NCI-H526 (cell line): ENCODE measurements around the gene FOXD4L3.
"Not testable (repeated sequence)": the region's sequence is repeated elsewhere in the genome, so short reads cannot be mapped to it uniquely, and the experiment has no call there.

Experiments used
- DNase-seq, 2 experiments: peaks; one replicate each; lab custom pipeline; 2025; lab: John Stamatoyannopoulos, UW

The FOXD4L3 gene

DNA sequence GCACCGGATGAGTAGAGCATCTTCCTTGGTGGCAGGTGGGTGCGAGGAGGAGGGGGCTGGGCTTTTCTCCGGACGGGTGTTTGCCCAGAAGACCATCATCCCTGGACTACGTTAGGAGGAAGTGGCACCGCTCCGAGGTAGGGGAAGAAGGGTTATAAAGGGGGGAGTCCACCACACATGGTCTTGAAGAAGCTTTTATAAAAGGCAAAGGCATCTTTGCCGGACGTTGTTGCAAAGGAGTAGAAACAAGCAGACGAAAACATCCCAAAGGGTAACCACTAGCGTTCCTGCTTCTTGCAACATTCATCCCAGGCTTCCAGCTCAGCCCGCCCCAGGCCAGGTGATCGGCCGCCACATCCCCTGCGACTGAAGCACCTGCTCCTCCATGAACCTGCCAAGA, at the start of gene FOXD4L3:
TSS of gene FOXD4L3 (plus strand) at position 301 of the 400 bp plus-strand sequence. CDS start at position 386, 85 bp downstream.
- DNase-seq = not testable (repeated sequence)

DNA sequence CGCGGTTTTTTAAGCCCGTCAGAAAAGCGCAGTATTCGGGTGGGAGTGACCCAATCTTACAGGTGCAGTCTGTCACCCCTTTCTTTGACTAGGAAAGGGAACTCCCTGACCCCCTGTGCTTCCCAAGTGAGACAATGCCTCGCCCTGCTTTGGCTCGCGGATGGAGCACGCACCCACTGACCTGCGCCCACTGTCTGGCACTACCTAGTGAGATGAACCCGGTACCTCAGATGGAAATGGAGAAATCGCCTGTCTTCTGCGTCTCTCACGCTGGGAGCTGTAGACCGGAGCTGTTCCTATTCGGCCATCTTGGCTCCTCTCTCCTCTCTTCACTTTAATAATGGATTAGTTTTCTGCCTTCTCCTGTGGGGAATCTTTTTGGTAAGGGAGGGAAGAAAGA, 21.6 kb upstream of the FOXD4L3 start:
- DNase-seq = not testable (repeated sequence)

DNA sequence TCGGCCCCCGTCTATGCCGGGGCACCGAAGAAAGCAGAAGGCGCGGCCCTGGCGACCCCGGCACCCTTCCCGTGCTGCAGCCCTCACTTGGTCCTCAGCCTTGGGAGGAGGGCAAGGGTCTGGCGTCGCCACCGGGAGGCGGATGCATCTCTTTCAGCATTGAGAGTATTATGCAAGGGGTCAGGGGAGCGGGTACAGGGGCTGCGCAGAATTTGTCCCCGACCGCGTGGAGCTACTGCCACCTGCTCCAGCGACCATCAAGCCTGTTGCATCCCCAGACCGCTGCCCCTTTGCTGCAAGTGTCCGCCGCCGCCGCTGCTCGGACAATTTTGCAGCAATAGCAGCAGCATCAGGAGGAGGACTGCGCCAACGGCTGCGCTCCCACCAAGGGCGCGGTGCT, 1.1 kb downstream of the FOXD4L3 start:
- DNase-seq = not testable (repeated sequence)

DNA sequence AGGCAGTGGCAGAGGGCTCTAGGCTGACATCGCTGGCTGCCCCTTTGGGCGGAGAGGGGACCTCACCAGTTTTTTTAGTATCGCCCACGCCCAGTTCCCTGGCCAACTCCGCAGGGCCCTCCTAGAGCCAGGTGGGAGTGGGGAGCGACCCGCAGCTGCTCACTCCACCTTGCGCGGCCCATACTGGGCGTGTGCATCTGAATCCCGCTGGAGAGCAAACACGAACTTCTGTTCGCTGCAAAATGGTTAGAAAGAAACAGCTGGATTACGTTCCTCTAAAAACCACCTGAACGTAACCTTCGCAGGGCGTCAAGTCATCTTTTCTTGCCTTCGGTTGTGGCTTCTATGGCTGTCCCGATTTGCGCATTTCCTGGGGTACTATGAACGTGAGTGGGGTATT, 1.5 kb downstream of the FOXD4L3 start:
- not testable (repeated sequence) for DNase-seq

DNA sequence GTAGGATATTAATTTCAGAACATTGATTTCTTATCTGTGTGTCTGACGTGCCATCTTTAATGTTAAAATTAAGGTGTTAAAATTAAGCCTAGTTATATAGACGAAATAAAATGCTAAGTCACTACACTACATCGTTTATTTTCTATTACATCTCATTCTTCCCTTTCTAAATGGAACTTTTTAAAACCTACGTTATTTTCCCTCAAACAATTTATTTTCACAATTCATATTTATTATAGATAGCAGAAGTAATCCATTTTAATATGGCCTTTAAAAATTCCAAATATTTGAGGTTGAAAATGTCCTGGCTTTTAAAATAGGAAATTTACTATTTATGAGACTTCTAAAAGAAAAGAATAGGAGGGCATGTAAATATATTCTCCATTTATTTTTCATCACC, 2.1 kb downstream of the FOXD4L3 start:
- not testable (repeated sequence) for DNase-seq

DNA sequence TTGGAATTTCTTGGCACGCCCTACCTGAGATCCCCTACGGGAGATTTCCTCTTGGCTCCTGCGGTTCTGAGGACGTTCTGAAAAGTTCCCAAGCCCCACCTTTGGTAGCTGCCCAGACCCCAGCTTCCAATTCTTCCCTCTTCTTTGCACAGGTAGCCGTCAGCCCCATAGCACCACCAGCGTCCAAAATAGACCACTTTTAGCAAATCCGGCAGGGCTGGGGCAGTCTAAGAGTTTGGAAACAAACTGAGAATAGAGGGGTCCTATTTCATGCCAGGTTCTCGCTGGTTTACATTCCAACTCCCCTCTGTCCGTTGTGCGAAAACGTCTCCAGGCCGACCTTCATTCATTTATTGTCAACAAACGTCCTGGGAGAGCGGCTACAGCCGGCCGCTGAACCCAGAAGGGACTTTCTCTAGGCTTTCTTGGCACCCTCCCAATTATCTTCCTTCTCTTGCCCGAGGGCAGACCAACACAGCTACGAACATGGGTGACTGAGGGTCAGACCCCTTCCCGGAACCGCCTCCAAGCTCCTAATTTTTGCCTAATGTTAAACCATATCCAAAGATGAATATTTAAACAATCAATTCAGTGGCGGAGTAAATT, 3.1 kb downstream of the FOXD4L3 start:
- not testable (repeated sequence) for DNase-seq

DNA sequence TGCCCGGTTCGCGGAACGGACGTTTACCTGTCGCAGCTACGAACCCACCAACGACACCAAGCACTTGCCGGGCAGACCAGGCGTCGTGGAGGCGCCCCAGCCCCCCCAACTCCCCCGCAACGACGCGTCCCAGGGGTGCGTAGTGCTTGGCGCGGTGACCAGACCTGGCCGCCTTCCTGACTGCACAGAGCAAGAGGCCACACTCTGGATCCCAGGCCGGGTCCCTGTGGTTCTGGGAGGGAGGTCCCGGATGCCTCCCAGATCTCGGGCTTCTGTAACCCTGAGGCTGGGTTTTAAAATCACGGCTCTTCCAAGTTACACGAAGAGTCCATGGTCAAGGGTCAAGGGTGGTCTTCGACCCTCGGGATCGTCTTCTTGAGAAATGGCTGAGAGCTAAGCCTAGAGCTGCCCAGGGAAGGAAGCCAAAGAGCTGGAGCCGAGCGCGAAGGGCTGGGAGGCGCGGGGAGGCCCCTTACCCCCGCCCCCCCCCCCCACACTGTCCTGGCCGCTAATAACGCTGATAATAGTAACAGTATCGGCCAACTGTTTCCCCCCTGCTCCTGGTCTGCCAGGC, 3.8 kb downstream of the FOXD4L3 start:
- DNase-seq = not testable (repeated sequence)

DNA sequence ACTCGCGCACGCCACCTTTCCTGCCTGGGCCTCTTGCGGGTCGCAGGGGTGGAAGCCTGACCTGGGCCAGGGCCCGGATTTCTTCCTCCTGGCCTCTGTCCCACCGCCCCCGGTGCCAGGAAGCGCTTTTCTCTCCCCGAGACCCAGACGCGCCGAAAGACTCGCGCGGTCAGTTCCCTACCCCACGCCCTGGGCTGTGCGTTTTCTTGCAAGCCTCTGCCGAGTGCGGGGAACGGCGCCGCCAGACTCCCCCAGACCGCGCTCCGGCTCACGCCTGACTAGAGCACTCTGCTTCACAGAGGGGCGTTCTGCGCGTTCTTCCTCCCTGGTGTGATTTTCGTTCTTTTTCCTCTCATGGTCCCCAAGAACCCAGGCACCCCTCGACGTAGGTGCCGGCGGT, 4.5 kb downstream of the FOXD4L3 start:
- DNase-seq = not testable (repeated sequence)

DNA sequence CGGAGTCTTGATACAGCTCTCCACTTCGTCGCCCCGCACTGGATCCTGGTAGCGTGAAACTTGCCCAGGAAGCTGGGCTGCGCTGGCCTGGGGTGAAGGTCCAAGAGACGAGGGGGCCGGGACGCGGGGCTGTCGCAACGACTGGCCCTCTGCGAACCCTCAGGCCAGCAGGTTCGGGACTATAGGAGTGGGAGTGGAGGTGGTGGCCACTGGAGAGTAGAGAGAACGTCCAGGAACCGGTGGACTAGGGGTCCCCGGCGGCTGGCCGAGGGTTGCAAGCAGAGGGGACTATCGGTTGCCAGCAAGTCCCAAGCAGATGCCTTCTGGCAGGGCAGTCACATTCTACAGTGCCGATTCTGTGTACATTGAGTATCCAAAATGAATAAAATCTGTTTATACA, 5.0 kb downstream of the FOXD4L3 start:
- DNase-seq = not testable (repeated sequence)

DNA sequence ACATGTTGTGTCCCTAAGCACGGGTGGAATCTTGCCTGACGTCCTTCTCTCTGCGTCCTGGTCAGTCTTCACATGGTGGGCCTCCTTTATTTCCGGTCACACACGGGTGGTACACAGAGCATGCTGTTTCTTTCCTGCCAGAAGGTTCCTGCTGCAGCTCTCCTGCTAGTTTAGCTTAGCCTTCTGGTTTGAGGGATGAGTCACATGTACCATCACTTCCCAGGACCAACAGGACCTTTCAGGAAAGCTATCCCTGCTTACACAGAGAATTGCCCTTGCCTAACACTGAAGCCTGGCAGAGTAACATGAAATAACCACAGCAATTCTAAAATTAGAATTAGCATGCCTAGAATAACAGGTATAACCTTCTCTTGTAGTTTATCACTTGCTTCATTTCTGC, 8.5 kb downstream of the FOXD4L3 start:
- DNase-seq = not testable (repeated sequence)

DNA sequence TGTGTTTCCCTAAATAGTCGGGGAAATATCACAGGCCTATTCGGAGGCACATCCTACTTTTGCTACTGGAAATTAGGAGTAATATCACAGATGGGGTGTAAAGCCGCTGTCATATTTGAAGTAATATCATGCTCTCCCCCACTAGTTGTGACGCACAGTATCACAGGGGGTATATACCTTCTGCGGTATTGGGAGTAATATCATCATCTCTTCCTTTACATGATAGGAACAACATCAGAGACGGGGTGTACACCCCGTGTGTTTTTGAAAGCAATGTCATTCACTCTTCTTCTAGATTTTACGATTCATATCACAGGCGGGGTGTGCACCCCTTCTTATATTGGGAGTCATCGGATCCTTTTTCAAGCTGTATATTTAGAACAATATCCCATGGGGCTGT, 15.5 kb downstream of the FOXD4L3 start:
- not testable (repeated sequence) for DNase-seq

DNA sequence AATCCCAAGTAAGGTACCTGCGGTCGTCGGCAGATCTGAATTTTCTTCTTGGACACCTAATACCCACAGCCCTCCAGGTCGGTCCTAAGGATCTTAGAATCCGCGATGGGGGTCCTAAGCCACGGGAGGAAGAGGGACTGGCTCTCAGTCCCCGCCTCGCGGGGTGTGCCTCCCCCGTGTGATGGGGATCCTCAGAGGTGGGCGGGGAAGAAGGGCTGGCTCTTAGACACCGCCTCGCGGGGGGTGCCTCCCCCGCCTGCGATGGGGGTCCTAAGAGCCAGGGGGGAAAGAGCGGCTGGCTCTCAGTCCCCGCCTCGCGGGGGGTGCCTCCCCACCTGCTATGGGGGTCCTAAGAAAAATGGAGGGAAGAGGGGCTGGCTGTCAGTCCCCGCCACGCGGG, 21.1 kb downstream of the FOXD4L3 start:
- not testable (repeated sequence) for DNase-seq

DNA sequence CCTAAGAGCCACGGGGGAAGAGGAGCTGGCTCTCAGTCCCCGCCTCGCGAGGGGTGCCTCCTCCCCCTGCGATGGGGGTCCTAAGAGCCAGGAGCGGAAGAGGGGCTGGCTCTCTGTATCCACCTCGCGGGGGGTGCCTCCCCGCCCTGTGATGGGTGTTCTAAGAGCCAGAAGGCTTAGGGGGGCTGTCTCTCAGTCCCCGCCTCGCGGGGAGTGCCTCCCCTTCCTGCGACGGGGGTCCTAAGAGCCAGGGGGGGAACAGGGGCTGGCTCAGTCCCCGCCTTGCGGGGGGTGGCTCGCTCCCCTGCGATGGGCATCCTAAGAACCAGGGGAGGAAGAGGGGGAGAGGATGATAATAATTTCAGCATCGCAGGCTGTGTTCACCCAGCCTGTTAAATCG, 21.9 kb downstream of the FOXD4L3 start:
- not testable (repeated sequence) for DNase-seq

DNA sequence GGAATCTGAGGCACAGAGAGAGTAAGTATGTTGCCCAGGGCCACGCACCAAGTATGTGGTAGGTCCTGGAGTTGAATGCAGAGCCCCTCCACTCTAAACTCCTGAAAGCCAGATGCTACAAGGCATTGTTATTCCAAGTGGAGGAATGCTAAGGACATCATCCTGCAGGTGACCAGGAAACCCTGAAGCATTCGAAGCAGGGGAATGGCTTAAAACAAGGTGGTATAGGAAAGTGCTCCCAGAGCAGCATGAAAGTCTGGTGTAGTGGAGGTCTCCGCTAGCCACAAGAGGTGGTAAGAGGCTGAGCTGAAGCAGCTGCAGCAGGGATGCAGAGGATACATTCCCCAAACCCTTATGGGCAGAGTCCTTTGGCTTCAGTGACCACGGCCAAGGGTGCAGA, 26.4 kb downstream of the FOXD4L3 start:
- DNase-seq = not testable (repeated sequence)

DNA sequence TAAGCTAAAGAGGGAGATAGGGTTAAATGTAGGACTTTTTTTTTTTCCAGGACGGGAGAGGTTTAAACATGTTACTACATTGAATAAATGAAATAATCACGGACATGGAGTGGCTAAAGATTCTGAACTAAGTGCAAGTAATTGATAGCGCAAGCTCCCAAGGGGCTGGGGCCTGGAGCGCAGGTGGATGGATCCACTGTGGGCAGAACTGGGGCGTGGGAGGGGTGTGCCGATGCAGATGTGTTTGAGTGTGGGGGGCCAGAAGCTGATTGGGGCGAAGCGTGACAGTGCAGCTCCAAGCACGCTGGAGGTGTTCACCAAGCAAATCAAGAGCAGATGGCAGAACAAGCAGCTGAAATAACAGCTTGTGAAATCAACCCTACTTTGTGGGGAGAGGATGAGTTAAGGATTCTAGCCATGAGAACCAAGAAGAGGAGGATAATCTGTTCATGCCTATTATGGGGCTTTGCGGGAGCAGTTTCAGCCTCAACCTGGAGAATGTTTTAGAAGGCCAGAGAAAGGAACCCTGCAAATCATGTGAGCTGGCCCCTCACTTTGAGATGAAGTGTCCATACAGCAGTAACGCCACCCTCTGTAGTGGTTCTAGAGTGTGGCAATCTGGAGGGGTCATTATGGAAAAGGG, 28.0 kb downstream of the FOXD4L3 start:
- not testable (repeated sequence) for DNase-seq

DNA sequence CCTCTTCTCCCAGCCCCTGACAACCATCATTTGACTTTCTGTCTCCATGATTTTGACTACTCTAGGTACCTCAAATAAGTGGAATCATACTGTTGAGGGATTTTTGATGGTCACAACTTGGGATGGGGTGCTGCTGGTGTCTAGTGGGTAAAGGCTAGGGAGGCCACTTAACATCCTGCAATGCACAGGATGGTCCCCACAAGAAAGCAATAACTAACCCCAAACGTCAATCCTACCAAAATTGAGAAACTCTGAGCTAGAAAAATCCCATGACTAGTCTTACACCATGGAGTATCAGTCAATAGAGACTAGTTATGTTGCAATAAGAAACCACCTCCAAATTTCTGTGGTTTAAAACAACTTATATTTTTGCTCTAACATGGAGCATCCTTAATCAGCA, 29.5 kb downstream of the FOXD4L3 start:
- not testable (repeated sequence) for DNase-seq

DNA sequence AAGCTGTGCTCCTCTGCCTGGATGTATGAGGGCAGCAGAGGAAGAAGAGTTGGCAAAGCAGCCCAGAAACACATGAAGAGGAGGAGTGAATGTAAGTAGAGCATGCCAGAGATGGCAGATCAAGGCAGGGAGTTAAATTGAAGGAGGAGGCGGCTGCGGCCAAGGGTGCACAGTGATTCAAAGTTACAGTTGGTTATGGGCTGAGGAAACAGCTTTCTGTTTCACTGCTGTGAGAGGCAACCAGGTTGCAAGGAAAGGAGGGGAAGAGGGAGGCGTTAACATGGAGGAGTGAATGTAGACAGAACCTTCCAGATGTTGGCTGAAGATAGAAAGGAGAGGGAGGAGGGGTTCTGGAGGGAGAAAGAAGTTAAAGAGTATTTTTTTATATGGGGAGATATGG, 33.3 kb downstream of the FOXD4L3 start:
- DNase-seq = not testable (repeated sequence)

DNA sequence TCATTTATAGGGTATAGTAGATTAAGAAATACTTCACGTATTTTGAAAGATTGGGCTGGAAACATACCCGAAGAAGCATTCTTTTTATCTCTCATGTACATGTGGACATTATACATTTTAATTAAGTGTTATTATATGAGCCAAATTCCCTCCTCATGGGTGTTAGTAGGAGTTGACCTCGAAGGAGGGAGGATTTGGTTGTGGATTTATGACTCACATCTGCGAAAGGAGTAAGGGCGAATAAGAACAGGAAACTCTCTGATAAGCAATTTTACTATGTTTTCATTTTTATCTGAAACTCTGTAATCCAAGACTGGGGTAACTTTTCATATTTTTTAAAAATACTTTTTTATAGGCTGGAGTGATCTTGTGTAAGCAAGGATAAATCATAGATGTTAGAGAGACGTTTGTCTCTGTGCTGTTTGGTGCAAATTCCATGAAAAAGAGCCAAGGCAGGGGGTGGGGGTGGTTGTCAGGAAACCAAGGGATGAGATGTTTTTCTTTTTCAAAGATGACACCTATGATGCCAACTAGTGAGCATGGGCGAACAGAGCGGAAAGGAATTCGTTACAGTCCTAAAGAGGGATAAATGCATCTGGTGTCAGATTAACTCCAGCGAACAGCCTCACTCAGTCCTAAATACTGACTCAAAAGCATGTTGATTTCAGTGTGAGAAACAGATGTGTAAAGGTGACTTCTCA, 34.1 kb downstream of the FOXD4L3 start:
- not testable (repeated sequence) for DNase-seq

DNA sequence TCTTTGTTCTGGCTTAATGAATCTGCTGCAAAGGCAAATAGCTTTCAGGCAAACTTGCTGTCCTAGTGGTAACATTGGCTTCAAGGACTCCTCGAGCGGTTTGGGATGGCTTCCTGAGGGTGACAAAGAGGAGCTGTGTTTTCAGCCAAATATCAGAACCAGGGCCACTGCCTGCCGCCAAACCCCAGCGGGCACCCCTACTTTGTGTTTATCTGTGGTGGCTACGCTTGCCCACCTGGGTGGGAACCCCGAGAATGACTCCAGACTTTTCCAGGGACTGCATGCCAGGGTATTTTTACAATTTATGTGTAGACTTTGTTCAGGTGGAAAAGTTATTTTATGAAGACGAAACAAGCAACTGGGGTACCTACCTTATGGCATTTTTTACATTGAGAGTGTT, 35.3 kb downstream of the FOXD4L3 start:
- not testable (repeated sequence) for DNase-seq

DNA sequence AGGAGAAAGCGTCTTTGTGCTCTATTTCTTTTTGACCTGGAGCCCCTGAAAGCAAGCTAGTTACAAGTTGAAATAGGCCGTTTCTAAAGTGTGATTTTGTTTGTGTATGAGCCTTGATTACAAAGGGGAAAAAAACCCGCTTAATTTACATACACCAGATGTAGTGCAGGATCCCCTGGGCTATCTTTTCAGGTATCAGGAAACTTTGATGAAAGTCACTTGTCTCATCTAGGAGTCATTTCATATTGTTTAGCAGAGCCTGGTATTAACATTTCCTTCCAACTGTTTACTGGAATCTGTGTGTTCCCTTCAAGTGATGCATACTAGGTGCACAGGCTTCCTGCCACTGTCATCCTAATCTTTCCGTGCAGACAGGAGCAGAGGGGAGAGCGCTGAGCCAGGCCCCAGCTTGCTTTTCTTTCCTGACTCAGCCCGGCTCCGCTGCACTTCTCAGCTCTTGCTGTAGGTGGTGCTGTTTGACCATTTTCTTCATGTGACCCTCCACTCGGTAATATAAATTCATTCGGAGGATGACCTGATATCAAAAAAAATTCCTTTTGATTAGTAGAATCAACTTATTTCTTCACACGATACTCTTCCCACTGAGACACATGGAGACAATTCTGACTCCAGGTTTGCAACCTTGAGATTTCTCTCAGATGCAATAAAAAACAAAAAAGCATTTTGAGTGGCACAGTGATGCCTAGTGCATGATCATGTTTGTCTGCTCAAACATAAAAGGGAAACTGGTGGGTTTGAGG, 39.8 kb downstream of the FOXD4L3 start:
- not testable (repeated sequence) for DNase-seq

DNA sequence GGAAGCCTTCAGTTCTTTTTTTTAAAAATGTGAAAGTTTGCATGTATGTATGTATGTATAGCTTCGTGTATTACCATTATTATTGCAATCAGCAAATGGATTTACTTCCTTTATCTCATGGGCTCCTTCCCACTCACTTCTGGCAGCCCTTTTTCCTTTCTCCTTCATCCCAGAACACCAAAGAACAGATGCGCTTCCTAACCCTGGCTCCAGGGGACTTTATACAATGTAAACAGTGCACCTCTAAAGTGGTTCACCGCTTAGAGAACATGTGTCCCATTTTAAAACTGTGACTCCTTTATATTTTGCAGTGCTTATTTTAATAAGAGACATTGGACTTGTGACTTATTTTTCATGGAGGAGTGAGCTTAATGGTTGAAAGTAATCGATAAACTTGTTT, 40.6 kb downstream of the FOXD4L3 start:
- DNase-seq = not testable (repeated sequence)

DNA sequence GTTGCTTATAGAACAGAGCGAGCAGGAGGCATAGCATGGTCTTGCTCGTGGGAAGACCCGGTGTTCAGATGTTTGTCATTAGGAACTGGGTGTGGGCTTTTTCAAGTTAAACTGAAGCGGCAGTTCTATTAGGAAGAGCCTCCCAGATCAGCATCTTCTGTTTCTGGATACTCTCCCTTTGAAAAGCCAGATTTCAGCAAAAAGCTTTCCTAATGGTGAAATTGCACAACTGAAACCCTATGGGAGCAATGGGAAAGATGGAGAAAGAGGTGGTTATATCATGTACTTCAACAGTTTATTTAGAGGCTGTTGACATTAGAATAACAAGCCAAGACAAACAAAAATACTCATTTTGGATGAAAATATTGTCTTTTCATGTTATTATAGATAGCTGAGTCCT, 41.3 kb downstream of the FOXD4L3 start:
- DNase-seq = not testable (repeated sequence)
